ENCODE measurements around the gene ACOX2.
A peak's percentile ranks its signal among the peaks of the same experiment; 100 is the strongest.

The ACOX2 gene

GRCh38 chr3:58536501-58537411 is at the start of gene ACOX2:
Gene ACOX2, minus strand, starts transcription at chr3:58537190. Its CDS starts 2,084 bp downstream, at chr3:58535106.
- no peak for DNase-seq (ENCODE audit: low read depth, low spot score)

GRCh38 chr3:58585994-58586393 is 49.0 kb upstream of the ACOX2 start:
- DNase-seq (ENCODE audit: low read depth, low spot score): no peak

GRCh38 chr3:58585005-58585786 is 48.2 kb upstream of the ACOX2 start:
- peak; percentile 36 for DNase-seq (ENCODE audit: low read depth, low spot score)

- no peak for DNase-seq (ENCODE audit: low read depth, low spot score)
Observed at GRCh38 chr3:58584690-58585004, 47.7 kb upstream of the ACOX2 start.

GRCh38 chr3:58581328-58582091 is 44.5 kb upstream of the ACOX2 start:
- no peak for DNase-seq (ENCODE audit: low read depth, low spot score)

GRCh38 chr3:58580826-58581327 is 43.9 kb upstream of the ACOX2 start:
- no peak for DNase-seq (ENCODE audit: low read depth, low spot score)

- no peak for DNase-seq (ENCODE audit: low read depth, low spot score)
Observed at GRCh38 chr3:58578873-58579272, 41.9 kb upstream of the ACOX2 start.

GRCh38 chr3:58577269-58577821 is 40.4 kb upstream of the ACOX2 start, which contains the start of gene FAM107A:
Gene FAM107A, minus strand, starts transcription at chr3:58577391. Its CDS starts 7,531 bp downstream, at chr3:58569860.
- no peak for DNase-seq (ENCODE audit: low read depth, low spot score)

GRCh38 chr3:58576716-58577115 is 39.7 kb upstream of the ACOX2 start:
- no peak for DNase-seq (ENCODE audit: low read depth, low spot score)

GRCh38 chr3:58575971-58576652 is 39.1 kb upstream of the ACOX2 start:
- DNase-seq (ENCODE audit: low read depth, low spot score): no peak

- no peak for DNase-seq (ENCODE audit: low read depth, low spot score)
Observed at GRCh38 chr3:58574682-58575081, 37.7 kb upstream of the ACOX2 start.

GRCh38 chr3:58574106-58574505 is 37.1 kb upstream of the ACOX2 start:
- DNase-seq (ENCODE audit: low read depth, low spot score): no peak

- DNase-seq (ENCODE audit: low read depth, low spot score): no peak
Observed at GRCh38 chr3:58573640-58574039, 36.6 kb upstream of the ACOX2 start.

GRCh38 chr3:58572634-58573230 is 35.7 kb upstream of the ACOX2 start:
- DNase-seq (ENCODE audit: low read depth, low spot score): no peak

GRCh38 chr3:58572013-58572633 is 35.1 kb upstream of the ACOX2 start:
- no peak for DNase-seq (ENCODE audit: low read depth, low spot score)

- DNase-seq (ENCODE audit: low read depth, low spot score): no peak
Observed at GRCh38 chr3:58570851-58571250, 33.9 kb upstream of the ACOX2 start.

- DNase-seq (ENCODE audit: low read depth, low spot score): no peak
Observed at GRCh38 chr3:58569287-58570001, 32.5 kb upstream of the ACOX2 start.

GRCh38 chr3:58568572-58569286 is 31.7 kb upstream of the ACOX2 start:
- DNase-seq (ENCODE audit: low read depth, low spot score): peak; percentile 45

- no peak for DNase-seq (ENCODE audit: low read depth, low spot score)
Observed at GRCh38 chr3:58567251-58567515, 30.2 kb upstream of the ACOX2 start.
